K562 (cell line): ENCODE data around the gene PTCH2. TPM values are rescaled to one million over a fixed set of nuclear protein-coding genes. Genes with fewer than 3 reads are reported as not detected.

ENCODE experiments used
- ATAC-seq: fragments of 200-7000 bp; cut with Tn5 transposase; 3 replicates; pipeline ENCODE4 v1.9.1; 2020; ENCODE audit warnings: moderate library complexity
- BruUV-seq: library from RNA; stranded (reverse); fragments of 400-500 nt; replicated peaks from 2 replicates; lab custom pipeline; 2021; lab: Mats Ljungman, UMichigan
- CTCF ChIA-PET: fragments of 300-600 bp; formaldehyde crosslinking; extraction: SDS; loops from one replicate; lab custom pipeline; 2021; ENCODE audit warnings: low intra/inter-chr PET ratio; lab: Yijun Ruan, JAX
- POLR2A ChIA-PET: fragments of 300-600, 350-650 bp; sonication (Branson Sonifier 250); formaldehyde crosslinking; extraction: SDS; loops from one replicate; lab custom pipeline; 2021; ENCODE audit warnings: antibody characterized with exemption, inconsistent platforms; lab: Yijun Ruan, JAX
- DNase-seq, 4 experiments: peaks; one replicate each; pipeline versions ENCODE4 v3.0.0 to v3.0.0-alpha.2; 2011 to 2018; ENCODE audit warnings: low spot score in 3 of 4, mixed read lengths in 3 of 4; ENCODE audit errors: extremely low read depth in 1 of 4
- FAIRE-seq: peaks from 2 replicates; lab custom pipeline; 2011; peaks lifted over from hg19 to GRCh38; lab: Jason Lieb, UNC
- H2AFZ ChIP-seq: 2 replicates; pipeline ENCODE4 v1.6.0; 2011; ENCODE audit warnings: low read depth, low read length, control low read depth, inconsistent platforms
- H3K27ac ChIP-seq: fragments of 200-600 bp; 3 replicates; pipeline ENCODE4 v1.8.0; 2011; ENCODE audit warnings: low read depth, mild to moderate bottlenecking, control low read depth, inconsistent platforms, low read length, moderate library complexity, mixed read lengths; ENCODE audit errors: extremely low read depth
- H3K27me3 ChIP-seq, 2 experiments: fragments of 300-600 bp in 1 of 2; 2 replicates in 1 of 2; 3 replicates in 1 of 2; pipeline versions ENCODE4 v1.6.0 to v1.8.0; 2011; ENCODE audit warnings: inconsistent platforms in 2 of 2, low read length in 2 of 2, mild to moderate bottlenecking in 1 of 2, mixed read lengths in 1 of 2, moderate library complexity in 1 of 2; ENCODE audit not compliant: control insufficient read depth in 2 of 2, insufficient read depth in 2 of 2
- H3K36me3 ChIP-seq: fragments of 300-600 bp; 3 replicates; pipeline ENCODE4 v1.8.0; 2011; ENCODE audit warnings: mild to moderate bottlenecking, low read length, inconsistent platforms; ENCODE audit not compliant: control insufficient read depth, insufficient read depth
- H3K4me1 ChIP-seq, 2 experiments: fragments of 200-600 bp in 1 of 2; replicated peaks in 1 of 2; 2 replicates in 1 of 2; 3 replicates in 1 of 2; pipeline versions ENCODE4 v1.5.1 to v1.8.0; 2011; ENCODE audit warnings: inconsistent platforms in 2 of 2, low read length in 2 of 2, mild to moderate bottlenecking in 1 of 2, mixed read lengths in 1 of 2, moderate library complexity in 1 of 2; ENCODE audit not compliant: control insufficient read depth in 2 of 2, insufficient read depth in 2 of 2
- H3K4me2 ChIP-seq: 2 replicates; pipeline ENCODE4 v1.6.1; 2011; ENCODE audit warnings: low read length, control low read depth, inconsistent platforms, mixed read lengths; ENCODE audit not compliant: insufficient read depth
- H3K4me3 ChIP-seq: fragments of 200-600 bp; sonication (generic), shearing (Covaris generic); 2 replicates; pipeline ENCODE4 v1.5.1; 2016; ENCODE audit warnings: control low read depth, inconsistent platforms
- H3K79me2 ChIP-seq: fragments of 200-600 bp; 3 replicates; pipeline ENCODE4 v1.8.0; 2011; ENCODE audit warnings: low read length, inconsistent platforms; ENCODE audit not compliant: control insufficient read depth, insufficient read depth
- H3K9ac ChIP-seq, 2 experiments: 2 replicates each; pipeline versions ENCODE4 v1.6.0 to v1.6.1; 2011; ENCODE audit warnings: low read depth in 2 of 2, low read length in 2 of 2, control low read depth in 1 of 2, inconsistent platforms in 1 of 2, mild to moderate bottlenecking in 1 of 2, mixed read lengths in 1 of 2; ENCODE audit not compliant: insufficient read depth in 1 of 2
- H3K9me1 ChIP-seq: one replicate; pipeline ENCODE4 v1.6.0; 2011; ENCODE audit warnings: inconsistent platforms, mild to moderate bottlenecking, low read length, moderate library complexity; ENCODE audit not compliant: control insufficient read depth, insufficient read depth
- H3K9me3 ChIP-seq: replicated peaks from 2 replicates; pipeline ENCODE4 v1.5.1; 2011; ENCODE audit warnings: low read depth, low read length, inconsistent platforms; ENCODE audit not compliant: control insufficient read depth, insufficient read depth
- H4K20me1 ChIP-seq: replicated peaks from 2 replicates; pipeline ENCODE4 v1.6.1; 2011; ENCODE audit warnings: low read length, inconsistent platforms, mixed read lengths; ENCODE audit not compliant: control insufficient read depth, insufficient read depth
- FOXM1 ChIP-seq, 2 experiments: fragments of 450-650 bp in 1 of 2; sonication (generic) in 1 of 2; formaldehyde crosslinking in 1 of 2; IDR thresholded peaks; 2 replicates each; pipeline versions ENCODE4 v1.6.1 to v1.9.0; 2017 to 2022; ENCODE audit warnings: low read depth in 2 of 2, mild to moderate bottlenecking in 2 of 2, missing genetic modification reagents in 1 of 2, moderate library complexity in 1 of 2
- MAZ ChIP-seq, 2 experiments: fragments of 450-650 bp in 1 of 2; sonication (generic) in 1 of 2; formaldehyde crosslinking; IDR thresholded peaks in 1 of 2; conservative IDR thresholded peaks in 1 of 2; 2 replicates each; pipeline versions ENCODE4 v1.4.0 to v1.5.0; 2020; ENCODE audit warnings: mild to moderate bottlenecking in 1 of 2, missing genetic modification reagents in 1 of 2
- MXD1 ChIP-seq: fragments of 250-450 bp; sonication (Bioruptor Pico); IDR thresholded peaks from 2 replicates; pipeline ENCODE4 v1.8.0; 2021; ENCODE audit warnings: borderline replicate concordance, mild to moderate bottlenecking, moderate library complexity; ENCODE audit not compliant: poor library complexity, severe bottlenecking
- NR1H2 ChIP-seq: sonication (generic); formaldehyde crosslinking; IDR thresholded peaks from 2 replicates; pipeline ENCODE4 v1.4.0; 2020; ENCODE audit warnings: mild to moderate bottlenecking, missing genetic modification reagents
- WGBS: fragments of 100-300 bp; shearing (Covaris generic); methylation state at CpG from one replicate; pipeline ENCODE4 v1.1.6; 2016; ENCODE audit warnings: low coverage, mixed read lengths; ENCODE audit not compliant: insufficient coverage; ENCODE audit errors: missing lambda C conversion rate; 5-methylcytosine and 5-hydroxymethylcytosine counted together
- in situ Hi-C: fragments of 300-500 bp; cut with MboI; formaldehyde crosslinking; loops from 4 replicates; pipeline ENCODE4 v1.15.0; 2018; ENCODE audit warnings: inconsistent platforms, mixed read lengths
- intact Hi-C: fragments of 100-400 bp; cut with micrococcal nuclease; formaldehyde crosslinking; loops from 2 replicates; pipeline ENCODE4 v1.14.2; 2022
- polyA plus RNA-seq, 8 experiments: library from polyadenylated mRNA; depleted of rRNA in 4 of 8; stranded (reverse) in 5 of 8; unstranded in 3 of 8; fragments of >200 nt; fragmentation: Nextera tagmentation in 2 of 8; fragmentation: Illumina TruSeq in 1 of 8; extraction: Ambion mirVana in 2 of 8; extraction: Trizol in 1 of 8; gene quantifications; 2 replicates each; pipeline versions ENCODE4 v1.2.1 to v1.2.3, GENCODE V29; 2011 to 2014; ENCODE audit warnings: inconsistent platforms in 1 of 8, missing spikeins in 1 of 8
- total RNA-seq, 7 experiments: library from RNA; depleted of rRNA in 6 of 7; stranded (reverse); fragments of >200 nt in 6 of 7; fragmentation: Illumina TruSeq in 2 of 7; extraction: Trizol in 2 of 7; gene quantifications; 2 replicates each; pipeline versions ENCODE4 v1.2.1 to v1.2.3, GENCODE V29; 2011 to 2021; ENCODE audit warnings: low replicate concordance in 1 of 7

Gene PTCH2
- total and polyA plus RNA-seq, 9 of the 15 experiments (the other 6 are each of a cell fraction or from before 2014, with no cell fraction given) = 0.15 to 27.3 (median 0.48) TPM; not detected in 1

GRCh38 chr1:44846985-44847384, 3.9 kb upstream of the PTCH2 start:
- ChIA-PET CTCF (interaction anchor here (0.6 kb wide), 1 partner anchor 419 kb away, joined by 3 read pairs; no protein-coding TSS in a partner anchor), POLR2A (interaction anchor here (2.1 kb wide), 1 partner anchor 10 kb away, joined by 7 read pairs; no protein-coding TSS in a partner anchor)
- ATAC-seq (no peak), FAIRE-seq (no peak), DNase-seq (no peak)
- Histone ChIP-seq H3K4me2 (no peak overlapping the region), H3K9me1 (no peaks in the 10 kb centered on the region), H3K9me3 (no peaks in the 10 kb centered on the region), H3K27me3 (no peaks in the 10 kb centered on the region), H3K79me2 (no peaks in the 10 kb centered on the region), H2AFZ (no peak overlapping the region), H3K4me3 (no peak overlapping the region), H3K36me3 (peaks cover 21% of the 10 kb centered on the region; the same call in 2 of the 3 replicates), H3K4me1 (peaks cover 5 to 17% of the 10 kb centered on the region in 2 experiments; a peak in 3 of 5 replicates), H3K27ac (no peak overlapping the region), H4K20me1 (no peaks in the 10 kb centered on the region), H3K9ac (no peak overlapping the region)
- intact Hi-C loops (no loop called here), in situ Hi-C loops (no loop called here)
- TF ChIP-seq FOXM1 (IDR thresholded peaks at IDR 0.05; ENCODE audit: low read depth) = no peak
- no peak for TF ChIP-seq FOXM1 (CRISPR knock-in tag; IDR thresholded peaks at IDR 0.05; ENCODE audit: low read depth)
- no peak for TF ChIP-seq NR1H2 (CRISPR knock-in tag)
- TF ChIP-seq MXD1 (CRISPR knock-in tag) = no peak
- no peak for TF ChIP-seq MAZ (CRISPR knock-in tag; conservative IDR thresholded peaks at IDR 0.05 in 1 of 2, IDR thresholded peaks at IDR 0.05 in 1 of 2)
- no TSS peak for BruUV-seq
- WGBS = 77% methylated on average over 1 of the region's 1 CpG
